Gastroesophageal sphincter (tissue), 4 donors: ENCODE results near the gene PES1. TPM values are rescaled to one million over a fixed set of nuclear protein-coding genes. Genes with fewer than 3 reads are reported as not detected.
A peak's percentile ranks its signal among the peaks of the same experiment; 100 is the strongest.

ENCODE experiments used
- ATAC-seq: fragments of 150-250 bp; one replicate; pipeline ENCODE4 v1.9.1; 2016; ENCODE audit warnings: mild to moderate bottlenecking, moderate library complexity
- H3K27ac ChIP-seq, 4 donors: fragments of 200-600 bp; sonication (generic) in 3 of 4; 1 replicate in 3 of 4; 2 replicates in 1 of 4; pipeline ENCODE4 v1.5.1; 2016 to 2019
- H3K27me3 ChIP-seq: fragments of 200-600 bp; sonication (generic); one replicate; pipeline ENCODE4 v1.5.1; 2019
- H3K36me3 ChIP-seq, 2 donors: fragments of 200-600 bp; sonication (generic); one replicate each; pipeline ENCODE4 v1.5.1; 2019; ENCODE audit warnings: control low read depth in 1 of 2
- H3K4me1 ChIP-seq, 3 donors: fragments of 200-600 bp; sonication (generic); 1 replicate in 2 of 3; 2 replicates in 1 of 3; pipeline ENCODE4 v1.5.1; 2016 to 2019; ENCODE audit warnings: control low read depth in 2 of 3
- H3K4me3 ChIP-seq, 2 donors: fragments of 200-600 bp; sonication (generic); one replicate each; pipeline ENCODE4 v1.5.1; 2019; ENCODE audit warnings: mild to moderate bottlenecking in 1 of 2, moderate library complexity in 1 of 2
- H3K9me3 ChIP-seq, 3 donors: fragments of 200-600 bp; sonication (generic); one replicate each; pipeline ENCODE4 v1.5.1; 2017 to 2019; ENCODE audit warnings: control low read depth in 2 of 3
- EP300 ChIP-seq: sonication (generic); formaldehyde crosslinking; IDR thresholded peaks from one replicate; pipeline ENCODE4 v1.6.1; 2017; ENCODE audit warnings: antibody characterized with exemption, mild to moderate bottlenecking
- POLR2A ChIP-seq, 2 donors: fragments of 450-650 bp; IDR thresholded peaks; one replicate each; pipeline ENCODE4 v1.6.1; 2017; ENCODE audit warnings: antibody characterized with exemption in 2 of 2, mild to moderate bottlenecking in 2 of 2, moderate library complexity in 1 of 2
- POLR2AphosphoS5 ChIP-seq: sonication (generic); formaldehyde crosslinking; IDR thresholded peaks from one replicate; pipeline ENCODE4 v1.6.1; 2017; ENCODE audit warnings: antibody characterized with exemption
- WGBS, 2 donors: methylation state at CpG; one replicate each; pipeline ENCODE4 v1.1.5; 2018; ENCODE audit warnings: low coverage in 1 of 2; 5-methylcytosine and 5-hydroxymethylcytosine counted together
- total RNA-seq, 4 donors: library from RNA; depleted of rRNA; stranded (reverse); fragments of >200 nt; gene quantifications; one replicate each; pipeline ENCODE4 v1.1.0, GENCODE V29; 2016
- TF ChIP-seq, protein P1 (sequence below), 4 experiments: fragments of 200-600 bp in 2 of 4; fragments of 450-650 bp in 2 of 4; sonication (generic) in 1 of 4; IDR thresholded peaks; one replicate each; pipeline ENCODE4 v1.5.1; 2017 to 2019; ENCODE audit warnings: antibody characterized with exemption in 4 of 4, mild to moderate bottlenecking in 2 of 4, moderate library complexity in 2 of 4

Gene PES1
- total RNA-seq: 10 to 100 TPM; 35.5 to 48.9 (median 39.8) TPM

- ATAC-seq: peak; percentile 100
- H3K4me1 ChIP-seq: peaks cover 5 to 27% (median 10%) of the 10 kb centered on the region in 3 donors
- peak in 1 of 2 donors; percentile 37 for TF ChIP-seq POLR2A (IDR thresholded peaks at IDR 0.05)
- TF ChIP-seq, protein P1, sequence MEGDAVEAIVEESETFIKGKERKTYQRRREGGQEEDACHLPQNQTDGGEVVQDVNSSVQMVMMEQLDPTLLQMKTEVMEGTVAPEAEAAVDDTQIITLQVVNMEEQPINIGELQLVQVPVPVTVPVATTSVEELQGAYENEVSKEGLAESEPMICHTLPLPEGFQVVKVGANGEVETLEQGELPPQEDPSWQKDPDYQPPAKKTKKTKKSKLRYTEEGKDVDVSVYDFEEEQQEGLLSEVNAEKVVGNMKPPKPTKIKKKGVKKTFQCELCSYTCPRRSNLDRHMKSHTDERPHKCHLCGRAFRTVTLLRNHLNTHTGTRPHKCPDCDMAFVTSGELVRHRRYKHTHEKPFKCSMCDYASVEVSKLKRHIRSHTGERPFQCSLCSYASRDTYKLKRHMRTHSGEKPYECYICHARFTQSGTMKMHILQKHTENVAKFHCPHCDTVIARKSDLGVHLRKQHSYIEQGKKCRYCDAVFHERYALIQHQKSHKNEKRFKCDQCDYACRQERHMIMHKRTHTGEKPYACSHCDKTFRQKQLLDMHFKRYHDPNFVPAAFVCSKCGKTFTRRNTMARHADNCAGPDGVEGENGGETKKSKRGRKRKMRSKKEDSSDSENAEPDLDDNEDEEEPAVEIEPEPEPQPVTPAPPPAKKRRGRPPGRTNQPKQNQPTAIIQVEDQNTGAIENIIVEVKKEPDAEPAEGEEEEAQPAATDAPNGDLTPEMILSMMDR (IDR thresholded peaks at IDR 0.05): no peak
- peak; percentile 72 for TF ChIP-seq POLR2AphosphoS5
- TF ChIP-seq EP300: no peak
- H3K4me3 ChIP-seq: peak within 1 kb of the TSS; percentile 57 to 66
- H3K36me3 ChIP-seq: peaks cover 4 to 29% of the 10 kb centered on the region in 2 donors
- peaks cover 10% of the 10 kb centered on the region for H3K27me3 ChIP-seq
- no peaks in the 10 kb centered on the region for H3K9me3 ChIP-seq
- H3K27ac ChIP-seq: peak within 1 kb of the TSS; percentile 32 to 80 (median 79)
- WGBS, 2 donors: 0% methylated on average over 10 to 23 of the region's 49 CpGs
Measured at GRCh38 chr22:30591588-30592359, at the start of gene PES1. PES1 (minus strand) TSS chr22:30591910; CDS start chr22:30591833, 77 bp downstream.

DNA sequence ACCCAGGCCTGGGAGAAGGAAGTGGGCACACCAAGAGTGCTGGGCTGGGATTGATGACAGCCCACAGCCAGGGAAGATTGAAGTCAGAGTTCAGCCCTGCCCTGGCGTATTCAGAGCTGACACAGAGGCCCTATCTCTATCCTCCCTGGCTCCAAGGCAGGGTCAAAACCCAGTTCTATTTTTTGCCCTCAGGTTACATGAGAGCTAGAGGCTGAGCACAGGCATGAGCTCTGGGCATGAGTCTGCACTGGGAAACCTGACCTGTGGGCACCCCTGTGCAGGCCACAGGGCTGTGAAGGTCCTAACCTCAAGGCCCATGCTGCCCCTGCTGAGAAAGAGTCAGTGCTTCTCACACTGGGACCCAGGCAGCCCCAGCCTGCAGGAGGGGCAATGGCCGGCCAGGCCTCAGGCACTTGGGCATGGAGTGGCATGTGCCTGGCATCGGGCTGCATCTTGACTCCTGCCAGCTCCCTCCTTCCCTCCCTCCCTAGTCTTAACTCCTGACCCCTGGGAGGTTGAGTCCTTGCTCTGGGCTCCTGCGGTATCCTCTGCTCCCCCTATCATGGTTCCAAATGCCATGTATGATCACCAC lies 49.2 kb upstream of the PES1 start:
- Histone ChIP-seq H3K4me1 (peaks cover 0 to 59% (median 24%) of the 10 kb centered on the region in 3 donors), H3K36me3 (no peaks in the 10 kb centered on the region), H3K4me3 (no peak overlapping the region), H3K9me3 (no peaks in the 10 kb centered on the region), H3K27me3 (no peaks in the 10 kb centered on the region), H3K27ac (no peak overlapping the region)
- TF ChIP-seq POLR2AphosphoS5 (no peak), EP300 (no peak), POLR2A (IDR thresholded peaks at IDR 0.05) (no peak)
- TF ChIP-seq, protein P1 (IDR thresholded peaks at IDR 0.05): no peak
- WGBS, 2 donors: 94% methylated on average over 2 of the region's 4 CpGs; no CpG with 5 or more reads in 1 of the 2 donors
- ATAC-seq: no peak

DNA sequence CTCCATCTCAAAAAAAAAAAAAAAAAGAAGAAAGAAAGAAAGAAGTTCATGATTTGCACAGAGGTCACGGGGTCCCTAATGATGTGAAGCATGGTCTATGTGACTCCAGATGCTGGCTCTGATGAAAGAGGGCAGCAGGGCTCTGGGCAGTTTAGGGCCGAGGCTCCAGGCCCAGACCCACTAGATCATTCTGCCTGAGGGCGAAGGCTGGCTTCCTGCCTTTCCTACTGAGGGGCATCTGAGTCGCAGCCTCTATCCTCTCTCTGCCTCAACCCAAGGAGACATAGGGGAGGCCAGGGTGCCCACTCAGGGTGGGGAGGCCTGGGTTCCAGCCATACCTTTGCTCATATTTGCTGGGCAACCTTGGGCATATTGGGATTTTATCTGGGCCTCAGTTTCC lies 48.7 kb upstream of the PES1 start:
- Histone ChIP-seq H3K4me3 (no peak overlapping the region), H3K4me1 (peaks cover 0 to 65% (median 24%) of the 10 kb centered on the region in 3 donors), H3K9me3 (no peaks in the 10 kb centered on the region), H3K27ac (no peak overlapping the region), H3K27me3 (no peaks in the 10 kb centered on the region), H3K36me3 (no peaks in the 10 kb centered on the region)
- WGBS, 2 donors: 96% methylated on average over 3 of the region's 4 CpGs; no CpG with 5 or more reads in 1 of the 2 donors
- ATAC-seq: no peak
- TF ChIP-seq POLR2AphosphoS5 (no peak), EP300 (no peak), POLR2A (IDR thresholded peaks at IDR 0.05) (no peak)
- TF ChIP-seq, protein P1 (IDR thresholded peaks at IDR 0.05): no peak

- H3K27me3 ChIP-seq: no peaks in the 10 kb centered on the region
- ATAC-seq: no peak
- TF ChIP-seq POLR2AphosphoS5 (no peak), POLR2A (IDR thresholded peaks at IDR 0.05) (no peak), EP300 (no peak)
- TF ChIP-seq, protein P1 (IDR thresholded peaks at IDR 0.05): no peak
- H3K36me3 ChIP-seq: no peaks in the 10 kb centered on the region
- H3K4me3 ChIP-seq: no peak overlapping the region
- H3K9me3 ChIP-seq: no peaks in the 10 kb centered on the region
- no peak overlapping the region for H3K27ac ChIP-seq
- 78% methylated on average over 1 of the region's 1 CpG; no CpG with 5 or more reads in 1 of the 2 donors for WGBS, 2 donors
- H3K4me1 ChIP-seq: peaks cover 0 to 58% (median 28%) of the 10 kb centered on the region in 3 donors
Measured at GRCh38 chr22:30637701-30638114, 46.0 kb upstream of the PES1 start.
